ENCODE data around the gene CPVL.

GRCh38 chr7:29022291-29022988 is 123.9 kb downstream of the CPVL start:
- TF ChIP-seq POLR2A (IDR thresholded peaks at IDR 0.05; ENCODE audit: low read depth, low read length) (no peak), POLR2AphosphoS5 (IDR thresholded peaks at IDR 0.05; ENCODE audit: low read depth, low read length) (no peak)

All from GM12892 (cell line).